HUES48 (cell line): ENCODE results near the gene EWSR1.
"Not testable (repeated sequence)": the region's sequence is repeated elsewhere in the genome, so short reads cannot be mapped to it uniquely, and the experiment has no call there.

Experiments used
- H3K27ac ChIP-seq: one replicate; pipeline ENCODE4 v1.7.0; 2013; ENCODE audit warnings: low read depth, low read length, inconsistent platforms
- H3K27me3 ChIP-seq: 2 replicates; pipeline ENCODE4 v1.6.1; 2013; ENCODE audit warnings: mild to moderate bottlenecking, low read length; ENCODE audit not compliant: control insufficient read depth, insufficient read depth
- H3K36me3 ChIP-seq: 2 replicates; pipeline ENCODE4 v1.6.1; 2013; ENCODE audit warnings: low read length; ENCODE audit not compliant: control insufficient read depth, insufficient read depth
- H3K4me1 ChIP-seq: 2 replicates; pipeline ENCODE4 v1.6.1; 2013; ENCODE audit warnings: mild to moderate bottlenecking, low read length; ENCODE audit not compliant: control insufficient read depth, insufficient read depth
- H3K4me3 ChIP-seq: 2 replicates; pipeline ENCODE4 v1.5.1; 2013; ENCODE audit warnings: mild to moderate bottlenecking, low read depth, low read length
- H3K9ac ChIP-seq: 2 replicates; pipeline ENCODE4 v1.6.1; 2013; ENCODE audit warnings: mild to moderate bottlenecking, low read depth, low read length, moderate library complexity
- H3K9me3 ChIP-seq: 2 replicates; pipeline ENCODE4 v1.6.1; 2013; ENCODE audit warnings: low read length; ENCODE audit not compliant: control insufficient read depth, insufficient read depth

Gene EWSR1

GRCh38 chr22:29231971-29232959 is 35.8 kb upstream of the EWSR1 start:
- H3K27me3 ChIP-seq = peaks cover 2% of the 10 kb centered on the region; the same call in 1 of the 2 replicates
- H3K4me1 ChIP-seq = no peaks in the 10 kb centered on the region
- H3K9ac ChIP-seq = no peak overlapping the region
- H3K36me3 ChIP-seq = no peaks in the 10 kb centered on the region
- H3K9me3 ChIP-seq = no peaks in the 10 kb centered on the region
- H3K27ac ChIP-seq = no peak overlapping the region
- no peak overlapping the region for H3K4me3 ChIP-seq

- Histone ChIP-seq H3K27ac (no peak overlapping the region), H3K9me3 (no peaks in the 10 kb centered on the region), H3K4me1 (no peaks in the 10 kb centered on the region), H3K36me3 (no peaks in the 10 kb centered on the region), H3K27me3 (peaks cover 2% of the 10 kb centered on the region; the same call in 1 of the 2 replicates), H3K4me3 (no peak overlapping the region), H3K9ac (no peak overlapping the region)
Measured at GRCh38 chr22:29233277-29233877, 34.7 kb upstream of the EWSR1 start.

GRCh38 chr22:29240481-29240880 is 27.6 kb upstream of the EWSR1 start:
- H3K9ac ChIP-seq, H3K36me3 ChIP-seq, H3K4me1 ChIP-seq, H3K27ac ChIP-seq, H3K4me3 ChIP-seq, H3K9me3 ChIP-seq, H3K27me3 ChIP-seq: not testable (repeated sequence)

GRCh38 chr22:29243874-29244446 is 24.1 kb upstream of the EWSR1 start:
- Histone ChIP-seq H3K4me3 (no peak overlapping the region), H3K9me3 (no peaks in the 10 kb centered on the region), H3K4me1 (no peaks in the 10 kb centered on the region), H3K27me3 (no peaks in the 10 kb centered on the region), H3K27ac (no peak overlapping the region), H3K36me3 (no peaks in the 10 kb centered on the region), H3K9ac (no peak overlapping the region)

GRCh38 chr22:29244785-29245625 is 23.1 kb upstream of the EWSR1 start:
- no peak overlapping the region for H3K9ac ChIP-seq
- H3K27ac ChIP-seq = no peak overlapping the region

GRCh38 chr22:29245626-29246385 is 22.3 kb upstream of the EWSR1 start:
- Histone ChIP-seq H3K4me1 (no peaks in the 10 kb centered on the region), H3K9me3 (no peaks in the 10 kb centered on the region), H3K36me3 (no peaks in the 10 kb centered on the region), H3K9ac (no peak overlapping the region), H3K27ac (no peak overlapping the region), H3K27me3 (no peaks in the 10 kb centered on the region), H3K4me3 (no peak overlapping the region)

More at GRCh38 chr22:29244785-29245625, 23.1 kb upstream of the EWSR1 start:
- H3K36me3 ChIP-seq = no peaks in the 10 kb centered on the region
- H3K4me1 ChIP-seq = no peaks in the 10 kb centered on the region
- no peak overlapping the region for H3K4me3 ChIP-seq
- H3K9me3 ChIP-seq = no peaks in the 10 kb centered on the region
- no peaks in the 10 kb centered on the region for H3K27me3 ChIP-seq

- not testable (repeated sequence) for H3K4me3 ChIP-seq, H3K9ac ChIP-seq, H3K27ac ChIP-seq, H3K9me3 ChIP-seq, H3K27me3 ChIP-seq, H3K36me3 ChIP-seq, H3K4me1 ChIP-seq
Measured at GRCh38 chr22:29247891-29248290, 20.2 kb upstream of the EWSR1 start.

- no peaks in the 10 kb centered on the region; the same call in 1 of the 2 replicates for H3K4me1 ChIP-seq
- H3K4me3 ChIP-seq = no peak overlapping the region
- no peak overlapping the region for H3K27ac ChIP-seq
- H3K27me3 ChIP-seq = no peaks in the 10 kb centered on the region
- H3K36me3 ChIP-seq = no peaks in the 10 kb centered on the region
- no peak overlapping the region for H3K9ac ChIP-seq
- H3K9me3 ChIP-seq = no peaks in the 10 kb centered on the region
Measured at GRCh38 chr22:29251265-29251664, 16.8 kb upstream of the EWSR1 start.

- no peaks in the 10 kb centered on the region for H3K36me3 ChIP-seq
- H3K9me3 ChIP-seq = no peaks in the 10 kb centered on the region
- no peaks in the 10 kb centered on the region for H3K27me3 ChIP-seq
- H3K9ac ChIP-seq = no peak overlapping the region
- no peak overlapping the region for H3K27ac ChIP-seq
- no peaks in the 10 kb centered on the region; the same call in 1 of the 2 replicates for H3K4me1 ChIP-seq
- no peak overlapping the region for H3K4me3 ChIP-seq
Measured at GRCh38 chr22:29251981-29252911, 15.8 kb upstream of the EWSR1 start.
